Prostate gland (tissue), 2 donors: ENCODE measurements around the gene SYT17.

ENCODE experiments used
- POLR2A ChIP-seq: fragments of 450-650 bp; IDR thresholded peaks from one replicate; pipeline ENCODE4 v1.6.1; 2016; ENCODE audit warnings: antibody characterized with exemption, mild to moderate bottlenecking
- TF ChIP-seq, protein P1 (sequence below), 4 experiments: fragments of 200-600 bp in 2 of 4; fragments of 450-650 bp in 2 of 4; sonication (generic) in 2 of 4; IDR thresholded peaks; 1 replicate in 3 of 4; 2 replicates in 1 of 4; pipeline ENCODE4 v1.5.1; 2016 to 2019; ENCODE audit warnings: antibody characterized with exemption in 4 of 4, mild to moderate bottlenecking in 2 of 4, moderate library complexity in 2 of 4

- no peak for TF ChIP-seq POLR2A
- TF ChIP-seq, protein P1, sequence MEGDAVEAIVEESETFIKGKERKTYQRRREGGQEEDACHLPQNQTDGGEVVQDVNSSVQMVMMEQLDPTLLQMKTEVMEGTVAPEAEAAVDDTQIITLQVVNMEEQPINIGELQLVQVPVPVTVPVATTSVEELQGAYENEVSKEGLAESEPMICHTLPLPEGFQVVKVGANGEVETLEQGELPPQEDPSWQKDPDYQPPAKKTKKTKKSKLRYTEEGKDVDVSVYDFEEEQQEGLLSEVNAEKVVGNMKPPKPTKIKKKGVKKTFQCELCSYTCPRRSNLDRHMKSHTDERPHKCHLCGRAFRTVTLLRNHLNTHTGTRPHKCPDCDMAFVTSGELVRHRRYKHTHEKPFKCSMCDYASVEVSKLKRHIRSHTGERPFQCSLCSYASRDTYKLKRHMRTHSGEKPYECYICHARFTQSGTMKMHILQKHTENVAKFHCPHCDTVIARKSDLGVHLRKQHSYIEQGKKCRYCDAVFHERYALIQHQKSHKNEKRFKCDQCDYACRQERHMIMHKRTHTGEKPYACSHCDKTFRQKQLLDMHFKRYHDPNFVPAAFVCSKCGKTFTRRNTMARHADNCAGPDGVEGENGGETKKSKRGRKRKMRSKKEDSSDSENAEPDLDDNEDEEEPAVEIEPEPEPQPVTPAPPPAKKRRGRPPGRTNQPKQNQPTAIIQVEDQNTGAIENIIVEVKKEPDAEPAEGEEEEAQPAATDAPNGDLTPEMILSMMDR (IDR thresholded peaks at IDR 0.05): no peak
These were observed 40.8 kb upstream of the SYT17 start for GRCh38 chr16:19127205-19127604.
